Neural cell (in vitro differentiated cells): ENCODE measurements around the gene RABGEF1. TPM values are rescaled to one million over a fixed set of nuclear protein-coding genes. Genes with fewer than 3 reads are reported as not detected.
"Not testable (repeated sequence)": the region's sequence is repeated elsewhere in the genome, so short reads cannot be mapped to it uniquely, and the experiment has no call there.

Experiments
- H2AFZ ChIP-seq: fragments of 200-600, 300-800 bp; sonication (generic), shearing (Covaris generic); 2 replicates; pipeline ENCODE4 v1.6.0; 2014; ENCODE audit warnings: low read depth, mild to moderate bottlenecking, antibody characterized with exemption, low read length, moderate library complexity
- H3F3A ChIP-seq: fragments of 200-600 bp; shearing (Covaris generic); 2 replicates; pipeline ENCODE4 v1.6.1; 2016; ENCODE audit warnings: mild to moderate bottlenecking, moderate library complexity, mixed read lengths, antibody characterized with exemption, low read length; ENCODE audit not compliant: insufficient read depth, poor library complexity, severe bottlenecking
- H3K27ac ChIP-seq: fragments of 200-600, 300-800 bp; sonication (generic), shearing (Covaris generic); 2 replicates; pipeline ENCODE4 v1.5.1; 2014; ENCODE audit warnings: mild to moderate bottlenecking, low read length, moderate library complexity
- H3K27me3 ChIP-seq: fragments of 300-800, 200-600 bp; sonication (generic), shearing (Covaris generic); 2 replicates; pipeline ENCODE4 v1.6.0; 2014; ENCODE audit warnings: mild to moderate bottlenecking, low read depth, low read length, moderate library complexity; ENCODE audit not compliant: insufficient read depth
- H3K36me3 ChIP-seq: fragments of 300-800, 200-600 bp; sonication (generic), shearing (Covaris generic); 2 replicates; pipeline ENCODE4 v1.5.1; 2014; ENCODE audit warnings: mild to moderate bottlenecking, antibody characterized with exemption, low read length, moderate library complexity; ENCODE audit not compliant: insufficient read depth
- H3K4me2 ChIP-seq: fragments of 300-800, 200-600 bp; sonication (generic), shearing (Covaris generic); 2 replicates; pipeline ENCODE4 v1.6.0; 2014; ENCODE audit warnings: mild to moderate bottlenecking, low read length
- H3K4me3 ChIP-seq: fragments of 300-800, 200-600 bp; sonication (generic), shearing (Covaris generic); 2 replicates; pipeline ENCODE4 v1.5.1; 2014; ENCODE audit warnings: mild to moderate bottlenecking, low read length, moderate library complexity
- H3K79me2 ChIP-seq: fragments of 200-600 bp; shearing (Covaris generic); replicated peaks from 2 replicates; pipeline ENCODE4 v1.6.0; 2014; ENCODE audit warnings: mild to moderate bottlenecking, low read length, moderate library complexity; ENCODE audit not compliant: insufficient read depth
- H3K9ac ChIP-seq: fragments of 300-800, 200-600 bp; sonication (generic), shearing (Covaris generic); 2 replicates; pipeline ENCODE4 v1.6.1; 2016; ENCODE audit warnings: mild to moderate bottlenecking, low read length, mixed read lengths
- H3K9me2 ChIP-seq: fragments of 200-600 bp; shearing (Covaris generic); 2 replicates; pipeline ENCODE4 v1.6.1; 2016; ENCODE audit warnings: mild to moderate bottlenecking, low read length, mixed read lengths; ENCODE audit not compliant: insufficient read depth
- H3K9me3 ChIP-seq: fragments of 200-600, 300-800 bp; sonication (generic), shearing (Covaris generic); 2 replicates; pipeline ENCODE4 v1.6.1; 2016; ENCODE audit warnings: mild to moderate bottlenecking, mixed run types, low read length, moderate library complexity, mixed read lengths
- H4K20me1 ChIP-seq: fragments of 200-600 bp; shearing (Covaris generic); 2 replicates; pipeline ENCODE4 v1.6.1; 2016; ENCODE audit warnings: mild to moderate bottlenecking, mixed run types; ENCODE audit not compliant: insufficient read depth
- EP300 ChIP-seq: fragments of 450-650 bp; conservative IDR thresholded peaks from 2 replicates; pipeline ENCODE4 v1.6.1; 2014; ENCODE audit warnings: antibody characterized with exemption, mild to moderate bottlenecking, moderate library complexity; ENCODE audit not compliant: poor library complexity, severe bottlenecking
- EZH2 ChIP-seq: fragments of 200-600, 300-800 bp; shearing (Covaris generic), sonication (generic); IDR thresholded peaks from 2 replicates; pipeline ENCODE4 v1.6.1; 2014; ENCODE audit warnings: antibody characterized with exemption, low read length, borderline replicate concordance, mild to moderate bottlenecking; ENCODE audit not compliant: insufficient read depth, poor library complexity, severe bottlenecking
- MXI1 ChIP-seq: fragments of 450-650 bp; conservative IDR thresholded peaks from 2 replicates; pipeline ENCODE4 v1.6.1; 2014; ENCODE audit warnings: antibody characterized with exemption, mild to moderate bottlenecking; ENCODE audit not compliant: poor library complexity, severe bottlenecking
- POLR2AphosphoS5 ChIP-seq: IDR thresholded peaks from 2 replicates; pipeline ENCODE4 v1.6.1; 2012
- RAD21 ChIP-seq: fragments of 450-650 bp; conservative IDR thresholded peaks from 2 replicates; pipeline ENCODE4 v1.6.1; 2014; ENCODE audit warnings: antibody characterized with exemption, mild to moderate bottlenecking, moderate library complexity
- SMC3 ChIP-seq: fragments of 450-650 bp; conservative IDR thresholded peaks from 2 replicates; pipeline ENCODE4 v1.6.1; 2014; ENCODE audit warnings: antibody characterized with exemption, mild to moderate bottlenecking, moderate library complexity; ENCODE audit not compliant: poor library complexity
- TAF1 ChIP-seq: IDR thresholded peaks from 2 replicates; pipeline ENCODE4 v1.6.1; 2012; ENCODE audit warnings: low read depth
- polyA plus RNA-seq: library from polyadenylated mRNA; depleted of rRNA; stranded (reverse); fragments of >200 nt; gene quantifications from 2 replicates; pipeline ENCODE4 v1.2.3, GENCODE V29; 2014
- TF ChIP-seq, protein P1 (sequence below): IDR thresholded peaks from 2 replicates; pipeline ENCODE4 v1.6.1; 2012; ENCODE audit warnings: borderline replicate concordance
- TF ChIP-seq, protein P2 (sequence below): fragments of 450-650 bp; IDR thresholded peaks from 2 replicates; pipeline ENCODE4 v1.5.1; 2014; ENCODE audit warnings: antibody characterized with exemption, mild to moderate bottlenecking, moderate library complexity; ENCODE audit not compliant: poor library complexity, severe bottlenecking

RABGEF1 gene
- polyA plus RNA-seq, 1 donor from 2014 or later = 34.8 TPM

DNA sequence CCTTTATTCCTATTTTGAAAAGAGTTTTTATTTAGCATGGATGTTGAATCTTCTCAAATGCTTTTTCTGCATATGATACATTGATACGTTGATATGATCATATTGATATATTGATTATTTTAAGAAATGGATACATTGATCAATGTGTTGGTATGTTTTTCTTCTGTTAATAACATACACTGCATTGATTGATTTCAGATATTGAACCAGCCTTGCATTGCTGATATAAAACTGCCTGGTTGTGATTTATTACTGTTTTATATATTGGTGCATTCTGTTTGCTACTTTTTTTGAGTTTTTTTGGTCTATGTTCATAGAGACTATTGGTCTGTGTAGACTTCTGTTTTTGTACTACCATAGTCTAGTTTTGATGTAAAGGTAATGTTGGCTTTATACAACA lies 26.8 kb upstream of the RABGEF1 start:
- H2AFZ ChIP-seq = no peak overlapping the region
- TF ChIP-seq RAD21 (no peak), POLR2AphosphoS5 (no peak)
- no peaks in the 10 kb centered on the region for H4K20me1 ChIP-seq
- no peaks in the 10 kb centered on the region for H3K27me3 ChIP-seq
- H3K4me3 ChIP-seq = no peak overlapping the region
- no peaks in the 10 kb centered on the region for H3F3A ChIP-seq
- H3K79me2 ChIP-seq = no peaks in the 10 kb centered on the region
- no peak overlapping the region for H3K9ac ChIP-seq
- no peak overlapping the region for H3K27ac ChIP-seq
- H3K4me2 ChIP-seq = no peak overlapping the region
- H3K36me3 ChIP-seq = peaks cover 6% of the 10 kb centered on the region
- H3K9me3 ChIP-seq = no peaks in the 10 kb centered on the region
- no peaks in the 10 kb centered on the region for H3K9me2 ChIP-seq

DNA sequence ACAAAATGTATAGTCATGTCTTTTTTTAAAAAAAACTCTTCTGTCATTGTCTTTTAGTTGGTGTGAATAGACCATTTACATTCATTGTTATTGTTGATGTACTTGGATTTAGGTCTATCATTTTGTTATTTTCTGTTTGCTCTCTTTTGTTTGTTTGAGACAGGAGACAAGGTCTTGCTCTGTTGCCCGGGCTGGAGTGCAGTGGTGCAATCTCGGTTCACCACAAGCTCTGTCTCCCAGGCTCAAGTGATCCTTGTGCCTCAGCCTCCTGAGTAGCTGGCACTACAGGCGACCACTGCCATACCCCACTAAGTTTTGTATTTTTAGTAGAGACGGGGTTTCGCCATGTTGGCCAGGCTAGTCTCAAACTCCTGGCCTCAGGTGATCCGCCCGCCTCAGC lies 23.9 kb upstream of the RABGEF1 start:
- H2AFZ ChIP-seq, H3F3A ChIP-seq, H4K20me1 ChIP-seq, H3K27me3 ChIP-seq, H3K4me2 ChIP-seq, H3K9me2 ChIP-seq, H3K27ac ChIP-seq, H3K36me3 ChIP-seq, H3K4me3 ChIP-seq, H3K79me2 ChIP-seq, H3K9me3 ChIP-seq, H3K9ac ChIP-seq: not testable (repeated sequence)

DNA sequence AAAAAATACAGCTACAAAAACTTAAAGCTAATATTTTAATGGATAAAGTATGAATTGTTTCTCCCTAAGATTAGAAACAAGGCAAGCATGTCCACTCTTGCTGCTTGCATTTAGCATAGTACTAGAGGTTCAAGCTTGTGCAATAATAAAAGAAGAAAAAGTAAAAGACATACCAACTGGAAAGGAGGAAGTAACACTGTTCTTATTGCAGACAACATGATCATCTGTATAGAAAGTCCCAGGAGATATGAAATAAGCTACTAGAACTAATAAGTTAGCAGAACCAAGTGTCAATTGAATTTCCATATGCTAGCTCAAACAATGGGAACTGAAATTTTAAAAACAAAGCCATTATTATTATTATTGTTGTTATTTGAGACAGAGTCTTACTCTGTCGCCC lies 20.0 kb upstream of the RABGEF1 start:
- H3K27ac ChIP-seq = no peak overlapping the region
- no peaks in the 10 kb centered on the region for H3K79me2 ChIP-seq
- H3F3A ChIP-seq = no peaks in the 10 kb centered on the region
- no peak for TF ChIP-seq TAF1
- TF ChIP-seq RAD21 = no peak
- no peak for TF ChIP-seq SMC3
- no peak for TF ChIP-seq MXI1
- TF ChIP-seq, protein P1, sequence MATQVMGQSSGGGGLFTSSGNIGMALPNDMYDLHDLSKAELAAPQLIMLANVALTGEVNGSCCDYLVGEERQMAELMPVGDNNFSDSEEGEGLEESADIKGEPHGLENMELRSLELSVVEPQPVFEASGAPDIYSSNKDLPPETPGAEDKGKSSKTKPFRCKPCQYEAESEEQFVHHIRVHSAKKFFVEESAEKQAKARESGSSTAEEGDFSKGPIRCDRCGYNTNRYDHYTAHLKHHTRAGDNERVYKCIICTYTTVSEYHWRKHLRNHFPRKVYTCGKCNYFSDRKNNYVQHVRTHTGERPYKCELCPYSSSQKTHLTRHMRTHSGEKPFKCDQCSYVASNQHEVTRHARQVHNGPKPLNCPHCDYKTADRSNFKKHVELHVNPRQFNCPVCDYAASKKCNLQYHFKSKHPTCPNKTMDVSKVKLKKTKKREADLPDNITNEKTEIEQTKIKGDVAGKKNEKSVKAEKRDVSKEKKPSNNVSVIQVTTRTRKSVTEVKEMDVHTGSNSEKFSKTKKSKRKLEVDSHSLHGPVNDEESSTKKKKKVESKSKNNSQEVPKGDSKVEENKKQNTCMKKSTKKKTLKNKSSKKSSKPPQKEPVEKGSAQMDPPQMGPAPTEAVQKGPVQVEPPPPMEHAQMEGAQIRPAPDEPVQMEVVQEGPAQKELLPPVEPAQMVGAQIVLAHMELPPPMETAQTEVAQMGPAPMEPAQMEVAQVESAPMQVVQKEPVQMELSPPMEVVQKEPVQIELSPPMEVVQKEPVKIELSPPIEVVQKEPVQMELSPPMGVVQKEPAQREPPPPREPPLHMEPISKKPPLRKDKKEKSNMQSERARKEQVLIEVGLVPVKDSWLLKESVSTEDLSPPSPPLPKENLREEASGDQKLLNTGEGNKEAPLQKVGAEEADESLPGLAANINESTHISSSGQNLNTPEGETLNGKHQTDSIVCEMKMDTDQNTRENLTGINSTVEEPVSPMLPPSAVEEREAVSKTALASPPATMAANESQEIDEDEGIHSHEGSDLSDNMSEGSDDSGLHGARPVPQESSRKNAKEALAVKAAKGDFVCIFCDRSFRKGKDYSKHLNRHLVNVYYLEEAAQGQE = no peak
- TF ChIP-seq POLR2AphosphoS5 = no peak
- TF ChIP-seq EZH2 = no peak
- no peak for TF ChIP-seq EP300
- TF ChIP-seq, protein P2, sequence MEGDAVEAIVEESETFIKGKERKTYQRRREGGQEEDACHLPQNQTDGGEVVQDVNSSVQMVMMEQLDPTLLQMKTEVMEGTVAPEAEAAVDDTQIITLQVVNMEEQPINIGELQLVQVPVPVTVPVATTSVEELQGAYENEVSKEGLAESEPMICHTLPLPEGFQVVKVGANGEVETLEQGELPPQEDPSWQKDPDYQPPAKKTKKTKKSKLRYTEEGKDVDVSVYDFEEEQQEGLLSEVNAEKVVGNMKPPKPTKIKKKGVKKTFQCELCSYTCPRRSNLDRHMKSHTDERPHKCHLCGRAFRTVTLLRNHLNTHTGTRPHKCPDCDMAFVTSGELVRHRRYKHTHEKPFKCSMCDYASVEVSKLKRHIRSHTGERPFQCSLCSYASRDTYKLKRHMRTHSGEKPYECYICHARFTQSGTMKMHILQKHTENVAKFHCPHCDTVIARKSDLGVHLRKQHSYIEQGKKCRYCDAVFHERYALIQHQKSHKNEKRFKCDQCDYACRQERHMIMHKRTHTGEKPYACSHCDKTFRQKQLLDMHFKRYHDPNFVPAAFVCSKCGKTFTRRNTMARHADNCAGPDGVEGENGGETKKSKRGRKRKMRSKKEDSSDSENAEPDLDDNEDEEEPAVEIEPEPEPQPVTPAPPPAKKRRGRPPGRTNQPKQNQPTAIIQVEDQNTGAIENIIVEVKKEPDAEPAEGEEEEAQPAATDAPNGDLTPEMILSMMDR = no peak
- H2AFZ ChIP-seq = no peak overlapping the region
- H3K9me3 ChIP-seq = no peaks in the 10 kb centered on the region
- no peak overlapping the region for H3K4me2 ChIP-seq
- no peaks in the 10 kb centered on the region for H4K20me1 ChIP-seq
- H3K36me3 ChIP-seq = peaks cover 4% of the 10 kb centered on the region
- no peaks in the 10 kb centered on the region for H3K9me2 ChIP-seq
- no peak overlapping the region for H3K9ac ChIP-seq
- no peak overlapping the region for H3K4me3 ChIP-seq
- no peaks in the 10 kb centered on the region for H3K27me3 ChIP-seq
